BLaER1 (cell line): ENCODE results near the gene CREB3.

Experiments used
- H3K27ac ChIP-seq: shearing (Covaris generic); formaldehyde crosslinking; 2 replicates; pipeline ENCODE4 v1.8.1; 2022
- H3K27me3 ChIP-seq: shearing (Covaris generic); formaldehyde crosslinking; 2 replicates; pipeline ENCODE4 v1.8.1; 2022
- H3K36me3 ChIP-seq: shearing (Covaris generic); formaldehyde crosslinking; 2 replicates; pipeline ENCODE4 v1.8.1; 2022
- H3K4me1 ChIP-seq: shearing (Covaris generic); formaldehyde crosslinking; 2 replicates; pipeline ENCODE4 v1.8.1; 2022
- H3K4me2 ChIP-seq: shearing (Covaris generic); formaldehyde crosslinking; 2 replicates; pipeline ENCODE4 v1.8.1; 2022
- H3K4me3 ChIP-seq: shearing (Covaris generic); formaldehyde crosslinking; 2 replicates; pipeline ENCODE4 v1.8.1; 2022
- H3K9ac ChIP-seq: shearing (Covaris generic); formaldehyde crosslinking; 2 replicates; pipeline ENCODE4 v1.8.1; 2022
- H3K9me3 ChIP-seq: shearing (Covaris generic); formaldehyde crosslinking; 2 replicates; pipeline ENCODE4 v1.8.1; 2022
- H4K20me1 ChIP-seq: shearing (Covaris generic); formaldehyde crosslinking; 2 replicates; pipeline ENCODE4 v1.8.1; 2022
- Cebpa-rat ChIP-seq: shearing (Covaris generic); IDR thresholded peaks from 2 replicates; pipeline ENCODE4 v1.8.1; 2022

Gene CREB3

GRCh38 chr9:35767458-35767857, 35.0 kb downstream of the CREB3 start:
- TF ChIP-seq Cebpa-rat, result no peak
- Histone ChIP-seq H3K27me3 (no peaks in the 10 kb centered on the region), H3K9ac (no peak overlapping the region), H3K4me2 (no peak overlapping the region), H3K4me3 (no peak overlapping the region), H4K20me1 (no peaks in the 10 kb centered on the region), H3K27ac (no peak overlapping the region), H3K4me1 (no peaks in the 10 kb centered on the region), H3K36me3 (no peaks in the 10 kb centered on the region), H3K9me3 (peaks cover 3% of the 10 kb centered on the region; the same call in 1 of the 2 replicates)

- no peak overlapping the region for H3K27ac ChIP-seq
- peaks cover 3% of the 10 kb centered on the region; the same call in 1 of the 2 replicates for H3K9me3 ChIP-seq
- TF ChIP-seq Cebpa-rat, result no peak
- H3K9ac ChIP-seq, result no peak overlapping the region
- no peak overlapping the region for H3K4me2 ChIP-seq
- no peak overlapping the region for H3K4me3 ChIP-seq
- H3K4me1 ChIP-seq, result no peaks in the 10 kb centered on the region
- no peaks in the 10 kb centered on the region for H4K20me1 ChIP-seq
- no peaks in the 10 kb centered on the region for H3K27me3 ChIP-seq
- no peaks in the 10 kb centered on the region for H3K36me3 ChIP-seq
Measured at GRCh38 chr9:35769763-35770162, 37.3 kb downstream of the CREB3 start.

GRCh38 chr9:35771075-35771433, 38.6 kb downstream of the CREB3 start:
- Histone ChIP-seq H3K9me3 (no peaks in the 10 kb centered on the region), H3K9ac (no peak overlapping the region), H3K4me1 (peaks cover 12% of the 10 kb centered on the region), H3K4me3 (no peak overlapping the region), H4K20me1 (no peaks in the 10 kb centered on the region), H3K36me3 (no peaks in the 10 kb centered on the region), H3K27me3 (no peaks in the 10 kb centered on the region), H3K27ac (no peak overlapping the region), H3K4me2 (no peak overlapping the region)
- TF ChIP-seq Cebpa-rat, result no peak

- H3K4me3 ChIP-seq, result no peak overlapping the region
- H3K9me3 ChIP-seq, result no peaks in the 10 kb centered on the region
- peaks cover 17% of the 10 kb centered on the region for H3K4me1 ChIP-seq
- H3K4me2 ChIP-seq, result no peak overlapping the region
- H3K27me3 ChIP-seq, result no peaks in the 10 kb centered on the region
- no peaks in the 10 kb centered on the region for H3K36me3 ChIP-seq
- no peaks in the 10 kb centered on the region for H4K20me1 ChIP-seq
- no peak overlapping the region for H3K9ac ChIP-seq
- TF ChIP-seq Cebpa-rat, result no peak
- no peak overlapping the region for H3K27ac ChIP-seq
Measured at GRCh38 chr9:35771534-35771933, 39.1 kb downstream of the CREB3 start.

- no peak overlapping the region for H3K4me3 ChIP-seq
- no peaks in the 10 kb centered on the region for H3K9me3 ChIP-seq
- H3K4me2 ChIP-seq, result no peak overlapping the region
- no peak overlapping the region for H3K27ac ChIP-seq
- no peak for TF ChIP-seq Cebpa-rat
- H3K9ac ChIP-seq, result no peak overlapping the region
- H3K36me3 ChIP-seq, result no peaks in the 10 kb centered on the region
- peaks cover 17% of the 10 kb centered on the region for H3K4me1 ChIP-seq
- H4K20me1 ChIP-seq, result no peaks in the 10 kb centered on the region
- no peaks in the 10 kb centered on the region for H3K27me3 ChIP-seq
Measured at GRCh38 chr9:35771943-35772342, 39.5 kb downstream of the CREB3 start.

GRCh38 chr9:35774907-35775635, 42.6 kb downstream of the CREB3 start:
- no peak for TF ChIP-seq Cebpa-rat
- H3K9me3 ChIP-seq, result no peaks in the 10 kb centered on the region
- no peaks in the 10 kb centered on the region for H3K36me3 ChIP-seq
- H3K4me2 ChIP-seq, result peak overlapping the region; percentile 25
- H3K27me3 ChIP-seq, result no peaks in the 10 kb centered on the region
- no peak overlapping the region for H3K4me3 ChIP-seq
- H3K4me1 ChIP-seq, result peaks cover 17% of the 10 kb centered on the region
- H3K9ac ChIP-seq, result no peak overlapping the region
- no peak overlapping the region for H3K27ac ChIP-seq
- H4K20me1 ChIP-seq, result no peaks in the 10 kb centered on the region

GRCh38 chr9:35776018-35776417, 43.6 kb downstream of the CREB3 start:
- Histone ChIP-seq H4K20me1 (no peaks in the 10 kb centered on the region), H3K4me3 (no peak overlapping the region), H3K9ac (no peak overlapping the region), H3K4me1 (peaks cover 17% of the 10 kb centered on the region), H3K9me3 (no peaks in the 10 kb centered on the region), H3K27ac (no peak overlapping the region), H3K36me3 (no peaks in the 10 kb centered on the region), H3K4me2 (peak overlapping the region; percentile 25), H3K27me3 (no peaks in the 10 kb centered on the region)
- no peak for TF ChIP-seq Cebpa-rat

- no peak overlapping the region for H3K4me3 ChIP-seq
- no peak for TF ChIP-seq Cebpa-rat
- H3K27ac ChIP-seq, result no peak overlapping the region
- no peak overlapping the region for H3K9ac ChIP-seq
- H4K20me1 ChIP-seq, result no peaks in the 10 kb centered on the region
- H3K4me1 ChIP-seq, result peaks cover 17% of the 10 kb centered on the region
- H3K36me3 ChIP-seq, result no peaks in the 10 kb centered on the region
- no peak overlapping the region for H3K4me2 ChIP-seq
- H3K27me3 ChIP-seq, result no peaks in the 10 kb centered on the region
- H3K9me3 ChIP-seq, result no peaks in the 10 kb centered on the region
Measured at GRCh38 chr9:35778496-35778895, 46.0 kb downstream of the CREB3 start.

- Histone ChIP-seq H3K27me3 (no peaks in the 10 kb centered on the region), H4K20me1 (no peaks in the 10 kb centered on the region), H3K4me3 (no peak overlapping the region), H3K36me3 (no peaks in the 10 kb centered on the region), H3K4me1 (peaks cover 5% of the 10 kb centered on the region), H3K9ac (no peak overlapping the region), H3K9me3 (no peaks in the 10 kb centered on the region), H3K4me2 (no peak overlapping the region), H3K27ac (no peak overlapping the region)
- no peak for TF ChIP-seq Cebpa-rat
Measured at GRCh38 chr9:35781066-35781465, 48.6 kb downstream of the CREB3 start.

GRCh38 chr9:35783418-35783817, 51.0 kb downstream of the CREB3 start:
- Histone ChIP-seq H3K36me3 (no peaks in the 10 kb centered on the region), H3K4me2 (no peak overlapping the region), H3K9me3 (no peaks in the 10 kb centered on the region), H3K4me1 (peaks cover 5% of the 10 kb centered on the region; the same call in 1 of the 2 replicates), H3K27me3 (no peaks in the 10 kb centered on the region), H3K9ac (no peak overlapping the region), H3K4me3 (no peak overlapping the region), H3K27ac (no peak overlapping the region), H4K20me1 (no peaks in the 10 kb centered on the region)
- no peak for TF ChIP-seq Cebpa-rat
